HL-60 (cell line): ENCODE data around the gene CSMD2.

ENCODE experiments used
- CTCF ChIP-seq: IDR thresholded peaks from one replicate; pipeline ENCODE4 v1.5.1; 2011; ENCODE audit warnings: low read length, control low read depth, inconsistent platforms; ENCODE audit not compliant: insufficient read depth
- POLR2AphosphoS5 ChIP-seq: IDR thresholded peaks from 2 replicates; pipeline ENCODE4 v1.6.1; 2012; ENCODE audit warnings: low read depth
- REST ChIP-seq: IDR thresholded peaks from 2 replicates; pipeline ENCODE4 v1.6.1; 2012; ENCODE audit warnings: low read depth; ENCODE audit not compliant: insufficient replicate concordance

- no peak for TF ChIP-seq POLR2AphosphoS5
- TF ChIP-seq CTCF: no peak
- TF ChIP-seq REST: no peak
These were observed 455.8 kb downstream of the CSMD2 start for GRCh38 chr1:33709174-33709782.
